ENCODE results near the gene ILDR2.

GRCh38 chr1:166918956-166919316 lies 56.4 kb downstream of the ILDR2 start:
- TF ChIP-seq CTCF (conservative IDR thresholded peaks at IDR 0.05; ENCODE audit: low read depth, low read length) (no peak), EZH2 (IDR thresholded peaks at IDR 0.05; ENCODE audit: borderline replicate concordance, low read depth, low read length, poor library complexity, severe bottlenecking) (no peak)

Measured in A673 (cell line).